Stimulated activated CD8-positive, alpha-beta memory T cell treated with anti-CD3 and anti-CD28 coated beads, Interleukin-12 subunit alpha, Interleukin-12 subunit beta, amount 100 ng/mL, for 24 hours (primary cell): ENCODE results near the gene ZNF384.

Experiments used
- DNase-seq: peaks from one replicate; pipeline ENCODE4 v3.0.0-alpha.2; 2020; ENCODE audit errors: extremely low read depth

The ZNF384 gene

GRCh38 chr12:6699259-6699988, 10.2 kb upstream of the ZNF384 start:
- DNase-seq: no peak

GRCh38 chr12:6698352-6699046, 9.3 kb upstream of the ZNF384 start:
- DNase-seq: no peak

- DNase-seq: no peak
Observed at GRCh38 chr12:6697584-6698351, 8.6 kb upstream of the ZNF384 start.

GRCh38 chr12:6696690-6697583, 7.8 kb upstream of the ZNF384 start:
- no peak for DNase-seq

GRCh38 chr12:6695313-6696045, 6.3 kb upstream of the ZNF384 start:
- no peak for DNase-seq

- no peak for DNase-seq
Observed at GRCh38 chr12:6694701-6695100, 5.5 kb upstream of the ZNF384 start.

GRCh38 chr12:6693832-6694355, 4.7 kb upstream of the ZNF384 start:
- no peak for DNase-seq

- no peak for DNase-seq
Observed at GRCh38 chr12:6692888-6693287, 3.7 kb upstream of the ZNF384 start.

- no peak for DNase-seq
Observed at GRCh38 chr12:6691473-6691872, 2.3 kb upstream of the ZNF384 start.

GRCh38 chr12:6688543-6688998, 604 bp downstream of the ZNF384 start:
- peak; percentile 73 for DNase-seq

GRCh38 chr12:6685814-6686213, 3.4 kb downstream of the ZNF384 start:
- DNase-seq: no peak

GRCh38 chr12:6684609-6685008, 4.6 kb downstream of the ZNF384 start:
- no peak for DNase-seq

- DNase-seq: no peak
Observed at GRCh38 chr12:6676962-6677361, 12.2 kb downstream of the ZNF384 start.

GRCh38 chr12:6672143-6672542, 17.0 kb downstream of the ZNF384 start:
- no peak for DNase-seq

- DNase-seq: no peak
Observed at GRCh38 chr12:6667559-6668210, 21.5 kb downstream of the ZNF384 start.

- DNase-seq: no peak
Observed at GRCh38 chr12:6666211-6666610, 23.0 kb downstream of the ZNF384 start.

- no peak for DNase-seq
Observed at GRCh38 chr12:6664902-6665301, 24.3 kb downstream of the ZNF384 start.

- peak; percentile 83 for DNase-seq
Observed at GRCh38 chr12:6662906-6663742, 26.1 kb downstream of the ZNF384 start, which contains the start of gene ING4. ING4 (minus strand) TSS chr12:6663119; CDS start chr12:6663101, 18 bp downstream.

GRCh38 chr12:6662602-6662905, 26.6 kb downstream of the ZNF384 start:
- DNase-seq: no peak
